ENCODE data around the gene KRT14.

Gene KRT14

GRCh38 chr17:41571561-41572434 lies 14.9 kb downstream of the KRT14 start, which contains the start of gene KRT9:
Gene KRT9, minus strand, starts transcription at chr17:41572059. Its CDS starts 67 bp downstream, at chr17:41571992.
- no peak for TF ChIP-seq CTCF (IDR thresholded peaks at IDR 0.05; ENCODE audit: borderline replicate concordance, control extremely low read depth, extremely low read depth, insufficient read depth, missing control alignments)
- DNase-seq (ENCODE audit: low spot score): no peak
- in situ Hi-C loops (cut with MboI; ENCODE audit: low sequenced_read_pairs, unreplicated experiment): no loop called here

DNA sequence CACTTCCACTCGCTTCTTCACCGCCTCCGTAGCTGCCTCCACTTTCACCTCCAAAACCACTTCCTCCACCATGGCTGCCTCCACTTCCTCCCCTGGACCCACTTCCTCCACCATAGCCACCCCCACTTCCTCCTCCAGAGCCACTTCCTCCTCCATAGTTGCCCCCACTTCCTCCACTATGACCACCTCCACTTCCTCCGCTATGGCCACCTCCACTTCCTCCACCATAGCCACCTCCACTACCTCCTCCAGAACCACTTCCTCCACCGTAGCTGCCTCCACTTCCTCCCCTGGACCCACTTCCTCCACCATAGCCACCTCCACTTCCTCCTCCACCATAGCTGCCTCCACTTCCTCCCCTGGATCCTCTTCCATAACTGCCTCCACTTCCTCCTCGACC lies 19.4 kb downstream of the KRT14 start:
- in situ Hi-C loops (cut with MboI; ENCODE audit: low sequenced_read_pairs, unreplicated experiment): no loop called here
- DNase-seq (ENCODE audit: low spot score): no peak
- no peak for TF ChIP-seq CTCF (IDR thresholded peaks at IDR 0.05; ENCODE audit: borderline replicate concordance, control extremely low read depth, extremely low read depth, insufficient read depth, missing control alignments)

DNA sequence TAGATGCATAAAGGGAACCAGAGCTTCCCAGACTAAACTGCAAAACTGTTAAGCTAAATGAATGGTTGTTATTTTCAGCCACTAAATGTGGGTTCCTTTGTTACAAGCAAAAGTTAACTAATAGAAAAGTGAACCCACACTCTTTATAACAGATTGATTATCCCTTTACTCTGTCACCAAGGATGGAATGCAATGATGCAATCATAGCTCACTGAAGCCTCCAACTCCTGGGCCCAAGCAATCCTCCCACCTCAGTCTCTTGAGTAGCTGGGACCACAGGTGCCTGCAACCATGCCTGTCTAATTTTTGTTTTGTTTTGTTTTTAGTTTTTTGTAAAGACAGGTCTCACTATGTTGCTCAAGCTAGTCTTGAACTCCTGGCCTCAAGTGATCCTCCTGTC lies 21.4 kb downstream of the KRT14 start:
- no peak for TF ChIP-seq CTCF (IDR thresholded peaks at IDR 0.05; ENCODE audit: borderline replicate concordance, control extremely low read depth, extremely low read depth, insufficient read depth, missing control alignments)
- DNase-seq (ENCODE audit: low spot score): no peak
- in situ Hi-C loops (cut with MboI; ENCODE audit: low sequenced_read_pairs, unreplicated experiment): no loop called here

GRCh38 chr17:41563607-41564170 lies 23.0 kb downstream of the KRT14 start:
- no peak for DNase-seq (ENCODE audit: low spot score)
- TF ChIP-seq CTCF (IDR thresholded peaks at IDR 0.05; ENCODE audit: borderline replicate concordance, control extremely low read depth, extremely low read depth, insufficient read depth, missing control alignments): no peak
- in situ Hi-C loops (cut with MboI; ENCODE audit: low sequenced_read_pairs, unreplicated experiment): no loop called here

DNA sequence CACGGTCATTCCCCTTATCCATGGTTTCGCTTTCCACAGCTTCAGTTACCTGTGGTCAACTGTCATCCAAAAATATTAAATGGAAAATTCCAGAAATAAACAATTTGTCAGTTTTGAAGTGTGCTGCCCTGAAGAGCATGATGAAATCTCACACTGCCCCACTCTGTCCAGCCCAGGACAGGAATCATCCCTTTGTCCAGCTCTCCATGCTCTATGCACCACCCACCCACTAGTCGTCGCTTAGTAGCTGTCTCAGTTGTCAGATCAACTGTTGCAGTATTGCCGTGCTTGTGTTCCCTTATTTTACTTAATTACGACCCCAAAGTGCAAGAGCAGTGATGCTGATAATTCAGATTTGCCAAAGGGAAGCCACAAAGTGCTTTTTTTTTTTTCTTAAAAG lies 25.1 kb downstream of the KRT14 start:
- TF ChIP-seq CTCF (IDR thresholded peaks at IDR 0.05; ENCODE audit: borderline replicate concordance, control extremely low read depth, extremely low read depth, insufficient read depth, missing control alignments): no peak
- in situ Hi-C loops (cut with MboI; ENCODE audit: low sequenced_read_pairs, unreplicated experiment): no loop called here
- no peak for DNase-seq (ENCODE audit: low spot score)

GRCh38 chr17:41559548-41559947 lies 27.1 kb downstream of the KRT14 start:
- in situ Hi-C loops (cut with MboI; ENCODE audit: low sequenced_read_pairs, unreplicated experiment): no loop called here
- DNase-seq (ENCODE audit: low spot score): no peak
- TF ChIP-seq CTCF (IDR thresholded peaks at IDR 0.05; ENCODE audit: borderline replicate concordance, control extremely low read depth, extremely low read depth, insufficient read depth, missing control alignments): no peak

Measured in GM13976 (cell line).